ENCODE results near the gene TEX12.
A peak's percentile ranks its signal among the peaks of the same experiment; 100 is the strongest.

The TEX12 gene

DNA sequence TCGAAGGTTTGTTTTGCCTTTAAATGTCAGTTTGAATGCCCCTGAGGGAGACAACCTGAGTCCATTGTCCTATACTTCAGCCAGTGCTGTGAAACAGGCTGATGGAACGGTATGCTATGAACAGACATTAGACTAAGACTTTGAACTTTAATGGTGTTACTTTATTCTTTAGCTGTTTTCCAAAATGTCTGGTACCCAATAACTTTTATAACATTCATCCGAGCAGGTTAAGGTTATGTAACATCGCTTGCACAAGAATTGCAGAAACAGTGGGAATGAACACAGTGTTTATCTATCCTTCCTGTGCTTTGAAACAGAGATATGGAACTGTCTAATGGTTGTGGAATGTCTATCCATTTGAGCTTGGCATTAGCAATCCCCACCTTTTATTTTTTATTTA, 46.6 kb downstream of the TEX12 start:
- no peak for DNase-seq

DNA sequence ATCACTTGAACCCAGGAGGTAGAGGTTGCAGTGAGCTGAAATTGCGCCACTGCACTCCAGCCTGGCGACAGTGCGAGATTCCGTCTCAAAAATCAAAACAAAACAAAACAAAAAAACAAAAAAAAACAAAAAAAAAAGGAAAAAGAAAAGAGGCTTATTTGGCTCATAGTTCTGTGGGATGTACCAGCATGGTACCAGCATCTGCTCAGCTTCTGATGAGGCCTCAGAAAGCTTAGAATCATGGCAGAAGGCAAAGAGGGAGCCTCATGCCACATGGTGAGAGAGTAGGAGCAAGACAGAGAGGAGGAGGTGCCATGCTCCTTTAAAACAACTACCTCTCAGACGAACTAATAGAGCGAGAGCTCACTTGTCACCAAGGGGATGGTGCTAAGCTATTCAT, 48.4 kb downstream of the TEX12 start:
- no peak for DNase-seq

DNA sequence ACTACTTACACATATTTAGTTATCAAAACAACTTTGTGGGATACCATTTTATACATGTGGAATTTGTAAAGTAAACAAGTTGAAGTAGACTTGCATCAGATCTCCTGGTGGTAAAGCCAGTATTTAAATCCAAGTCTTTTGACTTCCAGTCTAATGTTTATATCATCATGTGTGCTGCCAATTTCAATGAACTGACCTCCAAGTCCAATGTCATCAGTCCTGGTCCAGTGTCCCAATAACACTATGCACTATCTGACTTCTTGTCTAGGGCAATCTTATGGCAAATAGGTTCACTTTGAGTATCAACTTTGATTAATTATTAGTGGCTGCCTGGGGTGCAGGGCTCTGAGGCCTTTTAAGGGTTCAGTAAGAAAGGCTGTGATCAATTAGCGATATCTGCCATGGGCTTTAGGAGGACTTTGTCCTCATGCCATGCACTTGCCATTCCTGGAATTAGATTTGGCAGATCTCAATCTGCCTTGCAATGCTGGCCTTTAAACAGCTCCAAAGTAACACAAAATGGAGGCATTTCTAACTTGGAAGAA, 49.5 kb downstream of the TEX12 start:
- DNase-seq: no peak

DNA sequence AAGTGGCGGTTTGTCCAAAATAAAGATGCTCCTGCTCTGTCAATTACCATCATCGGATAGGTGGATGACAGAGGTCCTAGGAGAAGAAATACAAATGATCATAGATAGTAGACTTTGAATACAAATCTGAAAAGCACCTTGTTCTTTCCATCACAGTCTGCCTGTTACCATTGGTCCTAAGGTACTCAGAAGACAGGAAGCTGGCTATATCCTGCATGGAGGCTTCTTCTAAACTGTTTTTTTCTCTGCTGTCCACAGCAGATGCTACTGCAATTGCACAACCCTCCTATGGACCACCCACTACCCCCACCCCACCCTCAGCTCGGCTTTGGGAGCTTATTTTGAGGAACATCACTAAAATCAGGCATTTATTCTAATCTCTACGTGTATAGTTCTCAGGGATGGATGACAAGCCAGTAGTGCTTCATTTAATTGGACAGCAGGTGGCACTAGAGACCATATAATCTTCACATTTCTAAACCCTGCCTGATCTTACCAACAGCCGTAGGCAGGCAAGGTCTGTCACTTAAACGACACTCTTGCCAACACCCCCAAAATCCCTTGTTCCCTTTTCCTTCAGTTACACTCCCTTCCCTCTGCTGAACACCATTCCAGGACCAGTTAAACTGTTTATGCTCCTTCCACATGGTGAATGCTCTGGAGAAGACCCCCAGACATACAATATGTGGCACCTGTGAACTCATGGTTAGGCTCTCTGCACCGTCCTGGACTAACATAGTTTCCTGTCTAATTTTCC, 52.5 kb downstream of the TEX12 start:
- peak; percentile 80 for DNase-seq

DNA sequence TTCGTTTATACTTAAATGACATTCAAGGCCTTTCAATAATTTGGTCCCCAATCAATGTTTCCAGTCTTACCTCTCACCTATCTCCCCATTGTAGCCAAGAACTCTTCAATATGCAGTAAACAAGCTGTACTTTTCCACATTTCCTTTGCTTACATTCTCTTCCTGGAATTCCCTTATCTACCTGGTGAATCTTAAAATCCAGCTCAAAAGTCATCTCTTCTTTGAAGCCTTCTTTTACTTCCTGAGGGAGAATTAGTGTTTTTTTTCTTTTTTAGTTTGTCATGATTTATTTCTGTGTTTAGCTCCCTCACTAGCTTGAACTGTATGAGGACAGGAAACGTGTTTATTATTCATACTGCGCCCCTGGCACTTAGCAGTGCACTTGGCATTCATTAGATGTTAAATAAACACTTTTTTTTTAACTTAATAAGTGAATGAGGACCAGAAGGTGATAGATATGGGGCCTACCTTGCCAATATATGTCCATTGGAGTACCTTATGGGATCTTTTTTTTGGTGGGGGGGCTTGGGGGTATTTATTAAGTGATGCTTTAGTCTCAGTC, 54.2 kb downstream of the TEX12 start:
- DNase-seq: no peak
